Muscle layer of duodenum (tissue), 2 donors: ENCODE results near the gene GALNTL6.

Experiments
- H3K27ac ChIP-seq: one replicate; pipeline ENCODE4 v1.7.0; 2013; ENCODE audit warnings: mild to moderate bottlenecking, low read length
- H3K27me3 ChIP-seq: one replicate; pipeline ENCODE4 v1.7.0; 2013; ENCODE audit warnings: low read depth, mild to moderate bottlenecking, control low read depth, low read length
- H3K36me3 ChIP-seq, 2 donors: one replicate each; pipeline ENCODE4 v1.7.0; 2013; ENCODE audit warnings: low read length in 2 of 2, control low read depth in 1 of 2, mild to moderate bottlenecking in 1 of 2; ENCODE audit not compliant: insufficient read depth in 2 of 2, control insufficient read depth in 1 of 2
- H3K4me1 ChIP-seq, 2 donors: one replicate each; pipeline ENCODE4 v1.7.0; 2013; ENCODE audit warnings: low read length in 2 of 2, mild to moderate bottlenecking in 2 of 2, control low read depth in 1 of 2, moderate library complexity in 1 of 2; ENCODE audit not compliant: insufficient read depth in 2 of 2, control insufficient read depth in 1 of 2
- H3K4me3 ChIP-seq, 2 donors: one replicate each; pipeline ENCODE4 v1.7.0; 2013; ENCODE audit warnings: low read length in 2 of 2, low read depth in 1 of 2, mild to moderate bottlenecking in 1 of 2
- H3K9me3 ChIP-seq, 2 donors: one replicate each; pipeline ENCODE4 v1.7.0; 2013; ENCODE audit warnings: low read length in 2 of 2, control low read depth in 1 of 2, mild to moderate bottlenecking in 1 of 2; ENCODE audit not compliant: control insufficient read depth in 1 of 2
- donor health status: healthy.

Gene GALNTL6

DNA sequence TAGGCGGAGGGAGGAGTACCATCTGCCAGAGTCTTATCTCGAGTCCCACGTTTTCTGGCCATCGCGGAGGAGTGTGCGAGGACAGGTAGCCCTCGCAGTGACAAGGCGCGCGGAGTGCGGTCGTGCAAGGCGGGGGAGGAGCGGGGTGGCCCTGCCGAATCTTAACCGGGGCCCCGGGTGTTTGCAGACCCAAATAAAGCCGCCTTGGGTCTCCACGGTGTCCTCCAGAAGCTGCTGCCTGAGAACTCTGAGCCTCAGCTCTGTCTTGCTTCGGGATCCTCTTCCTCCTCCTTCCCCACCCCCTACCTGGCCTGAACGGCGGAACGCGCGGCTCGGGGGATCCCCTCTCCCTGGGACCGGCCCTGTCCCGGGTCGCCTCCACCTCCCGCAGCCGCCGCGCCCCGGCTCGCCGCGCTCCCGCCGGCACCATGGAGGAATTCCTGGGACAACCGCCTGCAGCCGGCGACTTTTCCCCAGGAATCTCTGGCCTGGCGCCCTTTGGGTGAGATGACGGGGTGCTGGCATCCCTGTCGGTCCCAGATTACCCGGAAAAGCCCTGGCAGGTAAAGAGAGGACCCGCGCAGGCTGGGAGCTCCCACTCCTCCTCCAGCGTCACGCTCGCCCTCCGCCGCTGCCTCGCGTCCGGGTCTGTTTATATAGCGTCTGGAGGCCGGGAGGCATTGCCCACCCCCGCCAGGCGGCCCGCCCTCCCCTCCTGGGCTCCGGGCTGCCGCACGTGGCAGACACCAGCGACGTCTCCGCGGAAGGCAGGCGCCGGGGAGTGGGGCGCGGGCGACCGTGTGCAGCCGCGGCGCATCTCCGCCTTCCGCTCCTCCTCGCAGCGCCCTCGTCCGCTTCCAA, at the start of gene GALNTL6:
GALNTL6 (plus strand) TSS at position 740 of the 861 bp plus-strand sequence.
- H3K9me3 ChIP-seq = no peaks in the 10 kb centered on the region
- H3K27ac ChIP-seq = no peak within 1 kb of the TSS
- H3K36me3 ChIP-seq = no peaks in the 10 kb centered on the region
- H3K4me3 ChIP-seq = peak within 1 kb of the TSS; percentile 47 to 76
- H3K4me1 ChIP-seq = peaks cover 0 to 15% of the 10 kb centered on the region in 2 donors
- peaks cover 20% of the 10 kb centered on the region for H3K27me3 ChIP-seq

DNA sequence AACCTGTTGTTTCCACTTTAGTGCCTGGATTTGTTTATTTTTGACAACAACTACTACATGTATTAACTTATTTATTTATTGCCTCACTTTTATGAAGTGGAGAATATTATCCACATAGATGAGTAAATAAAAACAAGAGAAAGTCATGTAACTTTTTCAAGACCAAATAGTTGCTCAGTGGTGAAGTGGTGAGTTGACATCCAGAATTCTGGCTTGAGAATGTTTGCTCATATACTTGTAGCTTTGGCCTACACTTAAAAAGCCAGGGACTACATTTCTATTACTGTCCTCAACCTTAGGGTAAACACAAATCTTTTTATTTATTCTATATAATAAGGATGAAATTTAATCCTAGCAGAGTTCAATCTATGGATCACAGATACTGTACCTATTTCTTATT, 47.7 kb upstream of the GALNTL6 start:
- Histone ChIP-seq H3K9me3 (peaks cover 0 to 4% of the 10 kb centered on the region in 2 donors), H3K4me1 (no peaks in the 10 kb centered on the region), H3K27ac (no peak overlapping the region), H3K4me3 (no peak overlapping the region), H3K36me3 (no peaks in the 10 kb centered on the region), H3K27me3 (no peaks in the 10 kb centered on the region)

DNA sequence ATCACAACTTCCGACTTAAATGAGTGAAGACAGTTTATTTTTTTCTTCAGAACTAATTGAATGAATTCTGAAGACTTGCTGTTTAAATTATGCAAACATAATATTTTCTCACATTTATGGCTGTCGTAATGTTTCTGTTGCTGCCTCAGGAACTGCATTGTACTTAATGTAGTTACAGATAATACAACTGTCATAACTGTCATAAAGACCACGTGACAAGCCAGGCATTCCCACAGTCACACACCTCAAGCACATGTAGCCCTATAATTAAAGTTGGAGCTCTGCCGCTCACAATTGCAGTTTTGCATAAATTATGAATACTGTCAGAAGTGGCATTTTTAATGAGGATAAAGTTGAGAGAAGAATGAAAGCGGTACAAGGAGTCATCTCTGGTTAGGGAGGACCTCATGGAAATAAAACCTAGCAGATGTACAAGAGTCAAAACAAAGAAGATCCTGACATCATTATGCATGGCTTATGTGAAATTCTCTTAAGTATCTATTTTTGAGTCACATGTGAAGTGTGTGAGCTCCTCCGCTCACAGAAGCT, 38.5 kb upstream of the GALNTL6 start:
- Histone ChIP-seq H3K9me3 (peaks cover 0 to 3% of the 10 kb centered on the region in 2 donors), H3K27ac (no peak overlapping the region), H3K27me3 (no peaks in the 10 kb centered on the region), H3K4me1 (no peaks in the 10 kb centered on the region), H3K4me3 (no peak overlapping the region), H3K36me3 (no peaks in the 10 kb centered on the region)

DNA sequence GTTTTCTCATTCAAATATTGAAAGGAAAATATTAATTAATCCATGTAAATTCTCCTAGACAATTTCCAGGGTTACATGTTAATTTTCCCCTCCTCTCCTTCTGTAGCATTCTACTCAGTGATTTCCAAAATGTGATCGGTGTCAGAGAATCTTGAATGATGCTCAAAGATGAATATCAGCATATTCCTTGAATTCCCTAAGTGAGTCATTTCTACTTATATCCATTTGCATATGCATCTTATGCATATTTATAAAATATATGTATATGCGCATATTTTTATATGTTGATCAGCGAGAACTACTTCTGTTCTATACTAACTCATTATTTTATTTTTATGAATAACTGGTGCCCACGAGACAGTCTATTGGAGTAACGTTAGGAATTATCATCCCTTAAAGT, 33.9 kb upstream of the GALNTL6 start:
- Histone ChIP-seq H3K27ac (no peak overlapping the region), H3K27me3 (no peaks in the 10 kb centered on the region), H3K4me1 (no peaks in the 10 kb centered on the region), H3K9me3 (peaks cover 0 to 5% of the 10 kb centered on the region in 2 donors), H3K36me3 (no peaks in the 10 kb centered on the region), H3K4me3 (no peak overlapping the region)

DNA sequence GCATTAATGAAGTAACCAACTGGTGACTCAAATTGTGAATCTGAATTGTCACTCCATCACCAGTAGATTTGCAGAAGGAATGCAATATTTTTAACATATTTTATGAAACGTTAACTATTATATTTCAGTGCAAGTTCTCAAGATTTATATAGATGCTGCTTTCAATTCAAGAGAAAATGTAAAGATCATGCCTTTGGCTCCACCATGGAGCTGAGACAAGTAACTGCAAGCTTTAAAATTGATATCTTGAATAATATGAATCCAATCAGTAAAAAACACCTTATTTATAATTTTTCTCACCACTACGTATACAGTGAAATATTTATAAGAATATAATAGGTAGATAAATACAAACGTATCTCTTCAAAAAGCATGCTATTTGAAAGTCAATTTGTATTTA, 27.8 kb upstream of the GALNTL6 start:
- Histone ChIP-seq H3K9me3 (peaks cover 0 to 5% of the 10 kb centered on the region in 2 donors), H3K36me3 (no peaks in the 10 kb centered on the region), H3K4me3 (no peak overlapping the region), H3K27ac (no peak overlapping the region), H3K4me1 (no peaks in the 10 kb centered on the region), H3K27me3 (no peaks in the 10 kb centered on the region)

DNA sequence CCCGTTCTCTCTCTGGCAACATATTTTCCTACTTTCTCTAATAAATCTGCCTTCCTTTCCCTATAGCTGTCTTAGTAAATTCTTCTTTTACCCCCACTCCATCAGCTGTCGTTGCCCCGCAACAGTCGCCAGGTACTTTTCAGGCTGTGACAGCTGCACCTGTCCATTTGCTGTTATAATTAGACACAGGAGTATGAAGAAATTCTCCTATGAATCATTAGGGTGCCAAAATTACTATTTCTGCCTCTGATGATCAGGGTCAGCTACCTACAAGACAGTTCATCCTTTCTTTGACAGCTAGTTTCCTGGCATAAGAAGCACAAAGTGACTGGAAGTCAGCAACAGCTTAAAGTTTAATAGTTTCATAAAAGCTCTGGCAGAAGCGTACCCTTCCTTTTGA, 19.5 kb upstream of the GALNTL6 start:
- Histone ChIP-seq H3K36me3 (no peaks in the 10 kb centered on the region), H3K4me1 (no peaks in the 10 kb centered on the region), H3K27me3 (no peaks in the 10 kb centered on the region), H3K27ac (no peak overlapping the region), H3K4me3 (no peak overlapping the region), H3K9me3 (no peaks in the 10 kb centered on the region)

DNA sequence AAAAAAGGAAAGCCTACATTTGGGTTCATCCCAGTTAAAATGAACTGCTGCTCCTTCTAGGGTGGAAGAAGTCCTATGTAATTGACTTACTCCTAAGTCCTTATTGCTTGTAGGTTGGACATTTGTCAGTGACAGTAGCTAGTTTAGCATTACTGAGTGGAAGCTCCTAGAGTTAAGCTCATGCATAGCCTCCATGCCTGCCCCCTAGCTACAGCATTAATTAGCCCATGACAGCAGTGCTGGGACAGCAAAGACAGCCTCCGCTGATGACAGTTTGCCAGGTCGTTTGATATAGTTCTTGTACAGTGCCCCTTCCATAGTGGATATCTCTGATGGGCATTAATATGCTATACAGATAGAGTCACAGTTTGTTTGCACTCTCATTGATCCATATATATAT, 18.7 kb upstream of the GALNTL6 start:
- no peak overlapping the region for H3K4me3 ChIP-seq
- no peaks in the 10 kb centered on the region for H3K36me3 ChIP-seq
- no peaks in the 10 kb centered on the region for H3K27me3 ChIP-seq
- H3K27ac ChIP-seq = no peak overlapping the region
- H3K9me3 ChIP-seq = no peaks in the 10 kb centered on the region
- no peaks in the 10 kb centered on the region for H3K4me1 ChIP-seq

DNA sequence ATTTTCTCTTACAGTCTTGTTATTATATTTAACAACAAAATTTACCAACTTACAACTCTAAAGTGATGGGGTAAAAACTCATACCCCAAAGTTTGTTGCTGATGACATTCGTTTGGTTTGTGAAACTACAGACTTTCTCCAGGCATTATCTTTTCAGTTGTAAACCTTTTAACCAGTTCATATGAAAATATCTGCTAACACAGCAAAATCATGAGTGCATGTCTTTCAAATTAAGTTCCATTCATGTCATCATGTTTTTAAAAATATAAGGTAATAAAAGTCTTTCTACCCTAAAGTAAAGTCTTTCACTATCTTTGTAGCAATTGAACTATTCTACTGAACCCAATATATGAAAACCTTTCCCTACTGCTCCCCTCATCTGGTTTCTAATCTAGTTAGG, 3.4 kb upstream of the GALNTL6 start:
- Histone ChIP-seq H3K27ac (no peak overlapping the region), H3K4me1 (peaks cover 0 to 15% of the 10 kb centered on the region in 2 donors), H3K36me3 (no peaks in the 10 kb centered on the region), H3K4me3 (no peak overlapping the region), H3K9me3 (no peaks in the 10 kb centered on the region), H3K27me3 (peaks cover 20% of the 10 kb centered on the region)

DNA sequence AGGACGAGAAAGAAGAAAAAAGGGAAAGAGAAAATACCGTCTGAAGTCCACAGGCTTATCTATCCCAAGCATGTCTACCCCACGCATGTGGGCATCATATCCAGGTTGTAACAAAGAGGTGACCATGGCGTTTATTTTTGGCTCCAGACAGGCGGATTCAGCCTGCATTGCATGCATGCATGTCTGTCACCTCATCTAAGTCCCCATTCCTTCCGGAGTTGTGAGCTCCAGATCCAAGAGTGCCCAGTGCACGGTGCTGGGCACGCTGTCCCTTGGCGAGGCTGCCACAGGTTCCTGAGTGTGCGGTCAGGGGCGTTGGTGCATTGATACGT, 905 bp upstream of the GALNTL6 start:
- Histone ChIP-seq H3K4me3 (peak overlapping the region; percentile 32 to 76), H3K9me3 (no peaks in the 10 kb centered on the region), H3K27ac (no peak overlapping the region), H3K36me3 (no peaks in the 10 kb centered on the region), H3K4me1 (peaks cover 0 to 15% of the 10 kb centered on the region in 2 donors), H3K27me3 (peaks cover 20% of the 10 kb centered on the region)

DNA sequence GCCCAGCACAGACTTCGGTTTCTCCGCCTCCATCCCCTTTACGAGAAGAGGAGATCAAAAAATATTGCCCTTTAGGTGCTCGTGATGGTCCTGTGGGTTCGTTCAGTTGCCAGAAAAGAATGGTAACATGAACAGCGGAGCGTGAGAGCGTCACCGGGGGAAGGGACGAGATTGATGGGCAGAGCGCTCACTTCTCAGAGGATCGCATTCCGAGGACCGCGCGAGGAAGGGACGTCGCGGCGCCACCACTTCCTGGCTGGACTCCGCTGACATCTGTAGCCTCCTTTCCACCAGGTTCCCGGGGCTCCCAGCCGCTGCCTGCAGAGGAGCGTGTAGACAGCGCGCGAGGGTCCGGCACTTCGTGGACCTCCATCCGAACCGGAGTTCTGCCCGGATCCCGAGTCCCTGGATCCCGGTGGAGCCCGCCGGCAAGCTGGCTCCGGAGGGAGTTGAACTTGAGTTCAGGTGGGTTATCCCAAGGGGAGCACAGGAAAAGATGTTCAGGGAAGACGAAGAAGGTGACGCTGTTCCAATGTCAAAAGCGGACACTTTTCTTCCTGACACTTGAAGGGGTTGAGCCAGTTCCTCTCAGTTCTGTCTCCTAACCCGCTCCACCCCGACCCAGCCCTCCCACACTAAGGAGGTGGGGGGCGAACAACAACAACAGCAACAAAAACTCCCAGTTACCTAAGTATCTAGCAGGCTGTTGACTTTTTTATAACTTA, 484 bp downstream of the GALNTL6 start:
- Histone ChIP-seq H3K4me3 (peak overlapping the region; percentile 47 to 76), H3K9me3 (no peaks in the 10 kb centered on the region), H3K36me3 (no peaks in the 10 kb centered on the region)

DNA sequence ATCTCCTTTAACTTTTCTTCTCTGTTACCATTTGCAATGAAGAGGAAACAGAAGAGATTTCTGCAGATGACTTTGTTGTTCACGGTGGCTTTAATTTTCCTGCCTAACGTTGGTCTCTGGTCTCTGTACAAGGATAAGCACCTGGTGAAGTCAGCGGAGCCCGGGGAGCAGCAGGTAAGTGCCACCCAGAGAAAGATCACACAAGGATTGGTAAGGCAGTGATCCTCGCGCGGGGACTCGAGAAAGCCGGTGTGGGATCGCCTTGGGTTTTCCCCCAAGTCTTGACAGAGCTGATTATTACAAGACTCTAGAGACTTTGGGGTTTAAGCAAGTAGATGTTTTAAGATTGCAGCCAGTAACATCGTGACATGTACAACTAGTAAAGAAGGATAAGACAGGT, 1.3 kb downstream of the GALNTL6 start:
- H3K4me3 ChIP-seq = no peak overlapping the region
- peaks cover 0 to 15% of the 10 kb centered on the region in 2 donors for H3K4me1 ChIP-seq
- H3K27me3 ChIP-seq = peaks cover 20% of the 10 kb centered on the region
- no peak overlapping the region for H3K27ac ChIP-seq
- H3K36me3 ChIP-seq = no peaks in the 10 kb centered on the region
- no peaks in the 10 kb centered on the region for H3K9me3 ChIP-seq

More for the DNA sequence above, 484 bp downstream of the GALNTL6 start:
- Histone ChIP-seq H3K27ac (no peak overlapping the region), H3K4me1 (peaks cover 0 to 15% of the 10 kb centered on the region in 2 donors), H3K27me3 (peaks cover 20% of the 10 kb centered on the region)
